B cell (primary cell): ENCODE measurements around the gene TNPO3. TPM values are rescaled to one million over a fixed set of nuclear protein-coding genes. Genes with fewer than 3 reads are reported as not detected.

Source experiments
- ATAC-seq: fragments of 200-7000 bp; cut with Tn5 transposase; one replicate; pipeline ENCODE4 v1.10.0; 2021; ENCODE audit warnings: low read depth, mild to moderate bottlenecking, moderate number of reproducible peaks, moderate library complexity
- CTCF ChIA-PET: fragments of 350-600 bp; sonication (Branson Sonifier 250); formaldehyde crosslinking; loops from one replicate; lab custom pipeline; 2021; ENCODE audit warnings: antibody characterized with exemption, inconsistent platforms; lab: Charles Lee
- POLR2A ChIA-PET: fragments of 350-600 bp; sonication (Branson Sonifier 250); formaldehyde crosslinking; loops from one replicate; lab custom pipeline; 2021; ENCODE audit warnings: antibody characterized with exemption; lab: Charles Lee
- DNase-seq: peaks from one replicate; pipeline ENCODE4 v3.0.0; 2013
- H2AFZ ChIP-seq: 2 replicates; pipeline ENCODE4 v1.6.1; 2012; ENCODE audit warnings: mild to moderate bottlenecking, low read depth, low read length; ENCODE audit not compliant: insufficient read depth, poor library complexity, severe bottlenecking
- H3K27ac ChIP-seq, 2 donors: 1 replicate in 1 of 2; 2 replicates in 1 of 2; pipeline ENCODE4 v1.5.1; 2012 to 2013; ENCODE audit warnings: low read length in 2 of 2, mild to moderate bottlenecking in 2 of 2, moderate library complexity in 1 of 2
- H3K27me3 ChIP-seq, 4 experiments: fragments of 200-600 bp in 1 of 4; sonication (generic) in 1 of 4; replicated peaks in 1 of 4; 1 replicate in 2 of 4; 2 replicates in 2 of 4; pipeline versions ENCODE4 v1.6.1 to v1.7.0; 2013 to 2016; ENCODE audit warnings: low read length in 3 of 4, mild to moderate bottlenecking in 2 of 4, mixed read lengths in 1 of 4, moderate library complexity in 1 of 4; ENCODE audit not compliant: insufficient read depth in 4 of 4, control insufficient read depth in 3 of 4; ENCODE audit errors: control extremely low read depth in 1 of 4
- H3K36me3 ChIP-seq, 2 experiments: replicated peaks in 1 of 2; 1 replicate in 1 of 2; 2 replicates in 1 of 2; pipeline versions ENCODE4 v1.6.1 to v1.7.1; 2013; ENCODE audit warnings: low read length in 1 of 2; ENCODE audit not compliant: insufficient read depth in 2 of 2, control insufficient read depth in 1 of 2; ENCODE audit errors: control extremely low read depth in 1 of 2, extremely low read depth in 1 of 2
- H3K4me1 ChIP-seq, 2 donors: fragments of 200-600 bp in 1 of 2; sonication (generic) in 1 of 2; 1 replicate in 1 of 2; 2 replicates in 1 of 2; pipeline versions ENCODE4 v1.5.1 to v1.6.1; 2013 to 2017; ENCODE audit warnings: low read length in 2 of 2; ENCODE audit not compliant: control insufficient read depth in 2 of 2, insufficient read depth in 2 of 2
- H3K4me2 ChIP-seq: replicated peaks from 2 replicates; pipeline ENCODE3; 2012; ENCODE audit warnings: mild to moderate bottlenecking, low read depth, low read length; ENCODE audit not compliant: poor library complexity, severe bottlenecking
- H3K4me3 ChIP-seq, 5 experiments: fragments of 200-600 bp in 1 of 5; sonication (generic) in 1 of 5; 1 replicate in 3 of 5; 2 replicates in 2 of 5; pipeline versions ENCODE4 v1.5.1 to v1.7.0; 2011 to 2016; ENCODE audit warnings: low read length in 4 of 5, mild to moderate bottlenecking in 4 of 5, low read depth in 2 of 5, control low read depth in 1 of 5, moderate library complexity in 1 of 5; ENCODE audit not compliant: insufficient read depth in 1 of 5; ENCODE audit errors: control extremely low read depth in 1 of 5, extremely low read depth in 1 of 5
- H3K79me2 ChIP-seq: fragments of 200-600 bp; sonication (generic); one replicate; pipeline ENCODE4 v1.6.0; 2016; ENCODE audit warnings: low read length; ENCODE audit not compliant: control insufficient read depth, insufficient read depth
- H3K9ac ChIP-seq: fragments of 200-600 bp; sonication (generic); 2 replicates; pipeline ENCODE4 v1.6.1; 2017; ENCODE audit warnings: mild to moderate bottlenecking, low read length, moderate library complexity
- H3K9me3 ChIP-seq, 3 donors: one replicate each; pipeline versions ENCODE4 v1.6.1 to v1.7.1; 2013; ENCODE audit warnings: low read length in 2 of 3; ENCODE audit not compliant: control insufficient read depth in 2 of 3, insufficient read depth in 1 of 3; ENCODE audit errors: control extremely low read depth in 1 of 3
- H4K20me1 ChIP-seq: 2 replicates; pipeline ENCODE4 v1.6.0; 2012; ENCODE audit warnings: mild to moderate bottlenecking, low read length; ENCODE audit not compliant: insufficient read depth, control insufficient read depth, poor library complexity, severe bottlenecking
- H3K27ac Mint-ChIP-seq: one replicate; pipeline ENCODE4 v1.8.0; 2021; ENCODE audit warnings: mixed read lengths
- H3K27me3 Mint-ChIP-seq: one replicate; pipeline ENCODE4 v1.8.0; 2021; ENCODE audit warnings: mixed read lengths
- H3K4me1 Mint-ChIP-seq: one replicate; pipeline ENCODE4 v1.8.0; 2021; ENCODE audit warnings: mixed read lengths
- H3K4me3 Mint-ChIP-seq: one replicate; pipeline ENCODE4 v1.8.0; 2021; ENCODE audit warnings: mixed read lengths
- H3K9me3 Mint-ChIP-seq: one replicate; pipeline ENCODE4 v1.8.0; 2022; ENCODE audit warnings: mixed read lengths; ENCODE audit not compliant: insufficient read depth
- EZH2 ChIP-seq: IDR thresholded peaks from 2 replicates; pipeline ENCODE4 v1.6.1; 2012; ENCODE audit warnings: borderline replicate concordance, low read depth, mild to moderate bottlenecking, moderate library complexity, low read length; ENCODE audit not compliant: insufficient read depth, poor library complexity, severe bottlenecking
- WGBS: methylation state at CpG from one replicate; pipeline ENCODE4 v1.1.5; 2013; ENCODE audit warnings: missing lambda C conversion rate; ENCODE audit not compliant: insufficient coverage; 5-methylcytosine and 5-hydroxymethylcytosine counted together
- intact Hi-C: fragments of 100-400 bp; cut with micrococcal nuclease; formaldehyde crosslinking; loops from one replicate; pipeline ENCODE4 v1.10.0; 2022
- polyA plus RNA-seq: library from polyadenylated mRNA; depleted of rRNA; stranded (reverse); fragments of >200 nt; gene quantifications from 2 replicates; pipeline ENCODE4 v1.2.3, GENCODE V29; 2012
- total RNA-seq, 2 donors: library from RNA; stranded (reverse); fragments of 120-200 nt in 1 of 2; gene quantifications; 1 replicate in 1 of 2; 2 replicates in 1 of 2; pipeline versions ENCODE4 v1.2.3 to v1.2.4, GENCODE V29; 2013 to 2022
- TF ChIP-seq, protein P1 (sequence below): fragments of 200-600 bp; IDR thresholded peaks from one replicate; pipeline ENCODE4 v1.8.0; 2022; ENCODE audit warnings: antibody characterized with exemption, mild to moderate bottlenecking

Gene TNPO3
- total and polyA plus RNA-seq, 2 donors (not counting 1 experiment from before 2014, with no cell fraction given) = 19.0 to 48.3 TPM

DNA sequence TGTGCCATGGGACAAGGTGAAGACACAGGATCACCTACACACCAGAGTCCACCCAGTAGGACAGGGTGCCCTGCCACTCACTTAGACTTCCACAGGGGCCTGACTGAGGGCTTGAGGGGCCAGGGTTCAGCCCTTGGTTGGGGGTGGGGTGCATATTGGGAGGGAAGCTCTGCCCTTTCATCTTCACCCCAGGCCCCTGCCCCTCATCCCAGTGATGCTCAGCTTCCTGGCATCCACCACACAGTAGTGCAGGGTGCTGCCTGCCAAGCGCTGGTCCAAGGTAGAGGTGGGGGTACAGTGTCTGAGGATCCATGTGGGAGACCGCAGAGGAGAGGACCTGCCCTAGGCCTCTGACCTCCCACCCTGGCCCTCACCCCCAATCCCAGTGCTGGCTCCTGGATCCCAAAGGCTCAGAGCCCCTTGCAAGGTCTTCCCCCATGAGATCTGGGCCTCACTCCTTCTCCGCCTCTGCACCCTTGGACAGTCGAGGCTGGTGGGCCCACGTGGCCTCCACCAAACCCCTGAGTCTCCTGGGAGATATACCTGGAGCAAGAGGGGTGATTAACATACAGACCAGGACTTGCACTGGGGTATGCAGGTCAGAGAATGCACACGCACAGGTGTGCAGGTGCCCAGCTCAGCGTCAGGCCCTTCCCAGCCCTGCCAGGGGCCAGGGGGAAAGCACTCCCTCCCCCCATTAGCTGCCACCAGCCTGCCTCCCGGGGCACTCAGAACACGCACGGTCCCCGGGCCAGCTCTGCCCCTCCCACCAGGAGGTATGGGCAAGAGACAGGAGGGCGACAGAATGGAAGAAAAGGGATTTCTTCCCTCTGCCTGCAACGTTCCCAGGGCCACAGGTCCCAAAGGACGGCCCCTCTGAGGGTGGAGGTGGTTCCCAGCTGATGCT is 125.8 kb downstream of the TNPO3 start:
- Histone ChIP-seq H4K20me1 (no peaks in the 10 kb centered on the region), H2AFZ (no peak overlapping the region), H3K36me3 (no peaks in the 10 kb centered on the region), H3K9ac (no peak overlapping the region), H3K9me3 (no peaks in the 10 kb centered on the region), H3K27me3 (no peaks in the 10 kb centered on the region), H3K79me2 (peaks cover 14% of the 10 kb centered on the region), H3K4me2 (no peak overlapping the region), H3K4me1 (peaks cover 17 to 19% of the 10 kb centered on the region in 2 donors), H3K27ac (no peak overlapping the region), H3K4me3 (no peak overlapping the region)
- Mint-ChIP-seq H3K27ac (no peak overlapping the region), H3K4me3 (no peak overlapping the region), H3K9me3 (no peaks in the 10 kb centered on the region), H3K27me3 (no peaks in the 10 kb centered on the region), H3K4me1 (peaks cover 18% of the 10 kb centered on the region)
- TF ChIP-seq, protein P1, sequence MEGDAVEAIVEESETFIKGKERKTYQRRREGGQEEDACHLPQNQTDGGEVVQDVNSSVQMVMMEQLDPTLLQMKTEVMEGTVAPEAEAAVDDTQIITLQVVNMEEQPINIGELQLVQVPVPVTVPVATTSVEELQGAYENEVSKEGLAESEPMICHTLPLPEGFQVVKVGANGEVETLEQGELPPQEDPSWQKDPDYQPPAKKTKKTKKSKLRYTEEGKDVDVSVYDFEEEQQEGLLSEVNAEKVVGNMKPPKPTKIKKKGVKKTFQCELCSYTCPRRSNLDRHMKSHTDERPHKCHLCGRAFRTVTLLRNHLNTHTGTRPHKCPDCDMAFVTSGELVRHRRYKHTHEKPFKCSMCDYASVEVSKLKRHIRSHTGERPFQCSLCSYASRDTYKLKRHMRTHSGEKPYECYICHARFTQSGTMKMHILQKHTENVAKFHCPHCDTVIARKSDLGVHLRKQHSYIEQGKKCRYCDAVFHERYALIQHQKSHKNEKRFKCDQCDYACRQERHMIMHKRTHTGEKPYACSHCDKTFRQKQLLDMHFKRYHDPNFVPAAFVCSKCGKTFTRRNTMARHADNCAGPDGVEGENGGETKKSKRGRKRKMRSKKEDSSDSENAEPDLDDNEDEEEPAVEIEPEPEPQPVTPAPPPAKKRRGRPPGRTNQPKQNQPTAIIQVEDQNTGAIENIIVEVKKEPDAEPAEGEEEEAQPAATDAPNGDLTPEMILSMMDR = no peak
- no peak for TF ChIP-seq EZH2
- ATAC-seq (no peak), DNase-seq (no peak)
- WGBS = 85% methylated on average over 8 of the region's 14 CpGs
- ChIA-PET CTCF (no interaction called here), POLR2A (no interaction called here)
- intact Hi-C loops = no loop called here

DNA sequence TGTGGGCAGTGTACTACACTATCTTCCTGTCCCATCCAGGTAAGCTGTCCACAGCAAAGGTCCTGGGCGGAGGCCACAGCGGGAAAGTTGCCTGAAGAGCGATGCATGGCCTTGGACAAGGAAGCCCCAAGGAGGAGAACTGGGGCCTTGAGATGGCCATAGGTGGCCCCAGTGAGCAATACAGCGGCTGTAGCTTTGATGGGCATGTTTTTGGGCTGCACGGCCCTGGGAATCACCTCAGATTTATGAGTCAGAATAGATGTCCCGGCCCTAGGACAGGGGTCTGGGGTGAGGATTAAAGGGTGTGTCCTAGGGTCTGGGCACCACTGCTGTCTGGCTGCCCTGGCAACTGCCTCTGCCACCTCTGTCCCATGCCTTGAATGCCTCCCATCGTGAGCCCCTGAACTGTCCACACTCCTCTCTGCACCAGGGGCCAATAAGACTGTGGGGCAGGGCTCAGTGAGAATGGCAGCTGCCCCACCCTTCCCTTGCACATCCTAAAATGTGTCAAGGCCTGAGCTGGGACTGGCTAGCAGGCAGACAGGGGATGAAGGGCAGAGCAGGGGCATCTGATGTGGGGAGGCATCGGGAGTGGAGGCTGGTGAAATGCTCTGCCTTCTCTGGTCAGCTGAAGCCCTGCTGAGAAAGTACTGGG is 126.6 kb downstream of the TNPO3 start:
- Histone ChIP-seq H3K36me3 (no peaks in the 10 kb centered on the region), H3K27ac (no peak overlapping the region), H3K9ac (no peak overlapping the region), H3K79me2 (peaks cover 8% of the 10 kb centered on the region), H4K20me1 (no peaks in the 10 kb centered on the region), H3K4me2 (no peak overlapping the region), H3K4me3 (no peak overlapping the region), H3K9me3 (no peaks in the 10 kb centered on the region), H3K4me1 (peaks cover 9 to 10% of the 10 kb centered on the region in 2 donors), H3K27me3 (no peaks in the 10 kb centered on the region), H2AFZ (no peak overlapping the region)
- POLR2A ChIA-PET = no interaction called here
- Mint-ChIP-seq H3K4me3 (no peak overlapping the region), H3K27ac (no peak overlapping the region), H3K27me3 (no peaks in the 10 kb centered on the region), H3K9me3 (no peaks in the 10 kb centered on the region), H3K4me1 (peaks cover 11% of the 10 kb centered on the region)
- TF ChIP-seq EZH2 = no peak
- TF ChIP-seq, protein P1 = no peak
- no peak for DNase-seq
- ATAC-seq = no peak
- 100% methylated on average over 8 of the region's 8 CpGs for WGBS
- CTCF ChIA-PET = interaction anchor here (2.1 kb wide), 1 partner anchor 163 kb away, joined by 5 read pairs; no protein-coding TSS in a partner anchor
- intact Hi-C loops = no loop called here
